Activated T-cell treated with anti-CD3 and anti-CD28 coated beads for 1 hour (primary cell): ENCODE results near the gene FOXP1.

Experiments used
- DNase-seq: peaks from one replicate; pipeline ENCODE4 v3.0.0-alpha.2; 2020; ENCODE audit warnings: low read depth

The FOXP1 gene

GRCh38 chr3:71168880-71169411 lies 414.6 kb downstream of the FOXP1 start:
- DNase-seq = no peak

GRCh38 chr3:71168121-71168721 lies 415.3 kb downstream of the FOXP1 start:
- no peak for DNase-seq

- no peak for DNase-seq
Observed at GRCh38 chr3:71166339-71167240, 416.9 kb downstream of the FOXP1 start.

GRCh38 chr3:71164881-71165280 lies 418.6 kb downstream of the FOXP1 start:
- DNase-seq = no peak

- DNase-seq = no peak
Observed at GRCh38 chr3:71163198-71163918, 420.2 kb downstream of the FOXP1 start.

- no peak for DNase-seq
Observed at GRCh38 chr3:71162221-71162620, 421.3 kb downstream of the FOXP1 start.

GRCh38 chr3:71160785-71161546 lies 422.6 kb downstream of the FOXP1 start:
- no peak for DNase-seq

- DNase-seq = no peak
Observed at GRCh38 chr3:71156062-71156665, 427.4 kb downstream of the FOXP1 start.

- DNase-seq = no peak
Observed at GRCh38 chr3:71154846-71155245, 428.7 kb downstream of the FOXP1 start.

- no peak for DNase-seq
Observed at GRCh38 chr3:71153713-71154112, 429.8 kb downstream of the FOXP1 start.

- DNase-seq = no peak
Observed at GRCh38 chr3:71152892-71153265, 430.6 kb downstream of the FOXP1 start.

- no peak for DNase-seq
Observed at GRCh38 chr3:71152039-71152891, 431.3 kb downstream of the FOXP1 start.

GRCh38 chr3:71149959-71150954 lies 433.3 kb downstream of the FOXP1 start:
- no peak for DNase-seq

GRCh38 chr3:71148455-71149060 lies 435.0 kb downstream of the FOXP1 start:
- DNase-seq = no peak

- no peak for DNase-seq
Observed at GRCh38 chr3:71146673-71147072, 436.9 kb downstream of the FOXP1 start.

- DNase-seq = no peak
Observed at GRCh38 chr3:71145954-71146353, 437.6 kb downstream of the FOXP1 start.

GRCh38 chr3:71144525-71145253 lies 438.8 kb downstream of the FOXP1 start:
- DNase-seq = no peak

- DNase-seq = no peak
Observed at GRCh38 chr3:71143493-71143892, 440.0 kb downstream of the FOXP1 start.
